Pancreas (tissue), 8 donors: ENCODE results near the gene ABCA1. TPM values are rescaled to one million over a fixed set of nuclear protein-coding genes. Genes with fewer than 3 reads are reported as not detected.

ENCODE experiments used
- polyA plus RNA-seq, 2 donors: library from polyadenylated mRNA; stranded (reverse); fragments of 200-250 nt; gene quantifications; one replicate each; pipeline ENCODE4 v1.2.3, GENCODE V29; 2013
- total RNA-seq, 6 donors: library from RNA; stranded (reverse); fragmentation: NEBNext Ultra II Directional in 4 of 6; extraction: Animal tissue kit (Norgen Biotek cat#: 25700) in 4 of 6; gene quantifications; one replicate each; pipeline versions ENCODE4 v1.2.1 to v1.2.4, GENCODE V29; 2021 to 2023
- donor health status: healthy with polysubstance abuse.
- donor health status: DM: no; HTN: no; CAD: no; lungs with moderate emphysema.
- donor health status: DM: no; HTN: no; CAD: no.
- donor health status: Bipolar disorder and iron deficiency.
- donor health status: DM: yes; HTN: yes; CAD: no.
- donor health status: DM: no; HTN: no; CAD: no.
- donor health status: DM: no; HTN: no; CAD: no.
- donor health status: DM: yes; HTN: yes; CAD: no.

ABCA1 gene
- total and polyA plus RNA-seq, 8 donors = 3.2 to 20.4 (median 8.6) TPM

Other genes with a start within 250 kb of the ABCA1 start
- not detected for gene OR13D1, start 233.6 kb downstream of the ABCA1 start, total RNA-seq
- not detected for gene OR13D1, start 233.6 kb downstream of the ABCA1 start, polyA plus RNA-seq
- 10 to 100 TPM in 2 of 6 donors, 1 to 10 TPM in 4; 4.1 to 13.4 (median 7.3) TPM for gene NIPSNAP3A, start 180.5 kb downstream of the ABCA1 start, total RNA-seq
- 10 to 100 TPM in 1 of 2 donors, 1 to 10 TPM in 1; 7.4 to 22.9 TPM for gene NIPSNAP3A, start 180.5 kb downstream of the ABCA1 start, polyA plus RNA-seq
- 1 to 10 TPM; 1.3 to 2.4 (median 1.9) TPM for gene NIPSNAP3B, start 164.0 kb downstream of the ABCA1 start, total RNA-seq
- 1 to 10 TPM; 2.4 to 4.3 TPM for gene NIPSNAP3B, start 164.0 kb downstream of the ABCA1 start, polyA plus RNA-seq